ENCODE data around the gene INHBB.

GRCh38 chr2:120346026-120346666, at the start of gene INHBB:
- no peak for TF ChIP-seq CTCF (IDR thresholded peaks at IDR 0.05)
- TF ChIP-seq POLR2A (IDR thresholded peaks at IDR 0.05) = no peak
- no peak for TF ChIP-seq EP300 (IDR thresholded peaks at IDR 0.05)
- TF ChIP-seq POLR2AphosphoS5 (IDR thresholded peaks at IDR 0.05) = no peak
